SJSA1 (cell line): ENCODE data around the gene GANC. TPM values are rescaled to one million over a fixed set of nuclear protein-coding genes. Genes with fewer than 3 reads are reported as not detected.

Experiments used
- DNase-seq, 2 experiments: peaks; one replicate each; pipeline ENCODE4 v3.0.0-alpha.2; 2015 to 2020; ENCODE audit warnings: low spot score in 2 of 2, low read depth in 1 of 2
- H3K27ac ChIP-seq: fragments of 250-450 bp; sonication (Bioruptor Pico); 2 replicates; pipeline ENCODE4 v1.5.1; 2020; ENCODE audit warnings: mild to moderate bottlenecking, moderate library complexity
- H3K27me3 ChIP-seq: fragments of 250-450 bp; sonication (Bioruptor Pico); replicated peaks from 2 replicates; pipeline ENCODE4 v1.5.1; 2020; ENCODE audit warnings: mild to moderate bottlenecking, moderate library complexity
- H3K36me3 ChIP-seq: fragments of 250-450 bp; sonication (Bioruptor Pico); 2 replicates; pipeline ENCODE4 v1.5.1; 2020; ENCODE audit warnings: mild to moderate bottlenecking
- H3K4me1 ChIP-seq: fragments of 250-450 bp; sonication (Bioruptor Pico); replicated peaks from 2 replicates; pipeline ENCODE4 v1.6.1; 2021; ENCODE audit warnings: mild to moderate bottlenecking
- H3K4me3 ChIP-seq: fragments of 250-450 bp; sonication (Bioruptor Pico); 2 replicates; pipeline ENCODE4 v1.5.1; 2020; ENCODE audit warnings: mild to moderate bottlenecking
- H3K9me3 ChIP-seq: fragments of 250-450 bp; sonication (Bioruptor Pico); replicated peaks from 2 replicates; pipeline ENCODE4 v1.5.1; 2020; ENCODE audit warnings: mild to moderate bottlenecking
- total RNA-seq: library from RNA; depleted of rRNA; stranded (reverse); fragments of >200 nt; shearing (Covaris generic); gene quantifications from 2 replicates; pipeline ENCODE4 v1.2.3, GENCODE V29; 2014

The GANC gene
- total RNA-seq, 1 experiment from 2014 or later, result 19.7 TPM

DNA sequence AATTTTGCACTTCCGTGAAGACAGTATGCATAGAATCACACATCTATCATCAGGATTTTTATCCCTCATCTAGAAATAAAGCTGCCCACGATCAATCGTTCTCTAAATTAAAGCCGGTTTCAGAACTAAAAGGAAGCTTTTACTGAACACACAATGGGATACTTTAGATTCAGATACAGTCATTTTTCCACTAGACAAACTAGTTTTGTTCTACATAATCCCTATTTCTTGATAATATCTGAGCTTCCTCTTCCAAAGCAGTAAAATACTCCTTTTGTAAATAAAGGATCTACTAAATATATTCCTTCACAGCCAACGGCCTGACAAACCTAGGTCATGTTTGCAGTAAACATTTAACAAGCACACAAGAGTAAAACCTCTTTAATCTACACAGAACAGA, 2.0 kb upstream of the GANC start:
- H3K4me1 ChIP-seq, result peaks cover 25% of the 10 kb centered on the region
- H3K9me3 ChIP-seq, result no peaks in the 10 kb centered on the region
- no peak overlapping the region for H3K27ac ChIP-seq
- no peak for DNase-seq
- H3K36me3 ChIP-seq, result peaks cover 39% of the 10 kb centered on the region
- no peak overlapping the region for H3K4me3 ChIP-seq
- H3K27me3 ChIP-seq, result no peaks in the 10 kb centered on the region

DNA sequence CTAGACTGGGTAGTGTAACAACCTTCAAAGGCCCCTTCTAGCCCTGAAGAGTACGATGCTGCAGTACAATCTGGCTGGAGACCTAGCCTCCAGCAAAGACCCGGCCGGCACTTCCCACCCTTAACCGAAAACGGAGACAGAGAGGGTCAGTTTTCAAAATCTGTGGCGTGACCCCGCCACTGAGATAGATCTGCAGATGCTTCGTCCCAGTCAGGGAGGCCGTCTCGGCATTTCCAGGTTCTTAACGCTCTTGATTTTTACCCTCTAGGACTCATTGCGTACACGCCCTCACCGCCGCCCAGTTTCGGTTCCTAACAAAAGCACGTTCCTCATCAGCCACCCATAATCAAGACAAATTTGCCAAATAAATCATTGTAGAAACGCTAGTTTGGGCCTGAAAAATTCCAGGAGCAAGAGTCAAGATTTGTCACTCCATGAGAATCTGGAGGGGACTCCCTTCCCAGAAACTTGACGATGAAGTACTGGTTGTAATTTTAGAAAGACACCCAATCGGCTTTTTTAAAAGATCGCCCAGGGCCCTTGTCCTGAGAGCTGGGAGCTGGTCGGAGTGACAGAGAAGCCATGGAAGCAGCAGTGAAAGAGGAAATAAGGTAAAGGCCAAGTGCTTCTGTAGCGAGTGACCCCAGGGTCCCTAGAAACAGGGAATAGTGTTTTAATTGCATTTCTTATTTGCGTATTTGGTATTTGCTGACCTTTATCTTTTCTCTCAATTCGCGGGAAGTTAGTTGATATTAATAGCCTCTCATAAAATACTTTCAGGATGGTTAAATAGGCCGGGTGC, 1.1 kb downstream of the GANC start:
- peaks cover 10% of the 10 kb centered on the region for H3K36me3 ChIP-seq
- peak overlapping the region; percentile 73 for H3K4me3 ChIP-seq
- peak overlapping the region; percentile 89 for H3K27ac ChIP-seq
- H3K4me1 ChIP-seq, result peaks cover 27% of the 10 kb centered on the region
- H3K9me3 ChIP-seq, result no peaks in the 10 kb centered on the region
- no peaks in the 10 kb centered on the region for H3K27me3 ChIP-seq
- peak; percentile 50 to 76 for DNase-seq

DNA sequence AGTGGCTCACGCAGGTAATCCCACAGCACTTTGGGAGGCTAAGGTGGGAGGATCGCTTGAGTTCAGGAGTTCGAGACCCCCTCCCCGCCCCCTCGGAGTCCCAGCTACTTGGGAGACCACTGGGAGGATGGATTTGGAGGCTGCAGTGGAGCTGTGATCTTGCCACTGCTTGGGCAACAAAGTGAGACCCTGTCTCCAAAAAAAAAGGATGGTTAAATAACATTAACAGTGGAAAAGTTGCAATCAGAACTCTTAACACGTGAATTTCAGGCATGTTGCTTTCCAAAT, 1.6 kb downstream of the GANC start:
- Histone ChIP-seq H3K27ac (peak overlapping the region; percentile 89), H3K4me1 (peaks cover 27% of the 10 kb centered on the region), H3K4me3 (peak overlapping the region; percentile 73), H3K27me3 (no peaks in the 10 kb centered on the region), H3K36me3 (peaks cover 13% of the 10 kb centered on the region), H3K9me3 (no peaks in the 10 kb centered on the region)
- no peak for DNase-seq

- peak overlapping the region; percentile 89; the same call in 1 of the 2 replicates for H3K27ac ChIP-seq
- no peak overlapping the region for H3K4me3 ChIP-seq
- H3K4me1 ChIP-seq, result peaks cover 27% of the 10 kb centered on the region
- no peaks in the 10 kb centered on the region for H3K9me3 ChIP-seq
- peak in 1 of 2 experiments; percentile 15 for DNase-seq
- no peaks in the 10 kb centered on the region for H3K27me3 ChIP-seq
- peaks cover 13% of the 10 kb centered on the region for H3K36me3 ChIP-seq
These were observed 2.9 kb downstream of the GANC start for GRCh38 chr15:42275780-42276391.

GRCh38 chr15:42276762-42277161, 3.8 kb downstream of the GANC start:
- H3K9me3 ChIP-seq, result no peaks in the 10 kb centered on the region
- H3K36me3 ChIP-seq, result peaks cover 9% of the 10 kb centered on the region; the same call in 1 of the 2 replicates
- H3K4me1 ChIP-seq, result peaks cover 23% of the 10 kb centered on the region
- no peak for DNase-seq
- H3K27ac ChIP-seq, result no peak overlapping the region
- H3K4me3 ChIP-seq, result no peak overlapping the region
- no peaks in the 10 kb centered on the region for H3K27me3 ChIP-seq

- H3K4me3 ChIP-seq, result no peak overlapping the region
- H3K9me3 ChIP-seq, result no peaks in the 10 kb centered on the region
- no peaks in the 10 kb centered on the region for H3K27me3 ChIP-seq
- H3K27ac ChIP-seq, result no peak overlapping the region
- H3K36me3 ChIP-seq, result peaks cover 9% of the 10 kb centered on the region; the same call in 1 of the 2 replicates
- peaks cover 18% of the 10 kb centered on the region for H3K4me1 ChIP-seq
- DNase-seq, result no peak
These were observed 6.3 kb downstream of the GANC start for GRCh38 chr15:42279234-42279723.

DNA sequence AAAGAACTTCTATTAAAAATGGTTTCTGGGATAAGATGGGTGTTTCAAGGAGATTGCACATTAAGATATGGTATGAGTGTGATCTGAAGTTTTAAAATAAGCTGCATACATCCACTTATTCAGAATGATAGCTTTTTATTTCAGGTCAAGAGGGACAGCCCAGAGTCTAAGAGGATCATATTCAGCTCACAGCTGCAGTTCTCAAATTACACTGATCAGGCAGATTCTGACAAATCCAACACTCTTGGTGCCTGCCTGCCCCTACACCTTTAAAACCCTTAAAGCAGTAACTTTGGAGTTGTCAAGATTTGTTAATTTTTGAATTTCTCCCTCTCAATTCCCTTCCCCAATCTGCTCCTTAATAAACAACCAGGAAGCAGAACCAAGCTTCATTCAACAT, 9.3 kb downstream of the GANC start:
- Histone ChIP-seq H3K36me3 (peaks cover 9% of the 10 kb centered on the region; the same call in 1 of the 2 replicates), H3K9me3 (no peaks in the 10 kb centered on the region), H3K27me3 (no peaks in the 10 kb centered on the region), H3K4me3 (no peak overlapping the region), H3K4me1 (no peaks in the 10 kb centered on the region), H3K27ac (no peak overlapping the region)
- no peak for DNase-seq

DNA sequence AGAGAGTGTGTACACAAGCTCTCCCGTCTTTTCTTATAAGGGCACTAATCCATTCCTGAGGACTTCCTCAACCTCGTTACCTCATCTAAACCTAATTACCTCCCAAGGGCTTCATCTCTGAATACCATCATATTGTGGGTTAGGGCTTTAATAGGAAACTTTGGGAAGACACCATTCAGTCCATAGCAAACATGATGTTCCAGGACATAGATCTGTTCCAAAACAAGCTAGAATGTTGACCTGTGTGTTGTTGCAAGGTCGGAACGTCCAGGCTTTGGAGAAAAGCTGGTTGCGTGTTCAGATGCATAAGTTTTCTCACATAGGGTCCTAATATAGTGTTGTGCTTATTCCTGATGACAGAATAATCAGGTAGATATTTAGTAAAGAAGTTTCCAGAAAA, 9.9 kb downstream of the GANC start:
- DNase-seq, result no peak
- Histone ChIP-seq H3K9me3 (no peaks in the 10 kb centered on the region), H3K36me3 (peaks cover 9% of the 10 kb centered on the region; the same call in 1 of the 2 replicates), H3K4me1 (no peaks in the 10 kb centered on the region), H3K27ac (no peak overlapping the region), H3K27me3 (no peaks in the 10 kb centered on the region), H3K4me3 (no peak overlapping the region)

DNA sequence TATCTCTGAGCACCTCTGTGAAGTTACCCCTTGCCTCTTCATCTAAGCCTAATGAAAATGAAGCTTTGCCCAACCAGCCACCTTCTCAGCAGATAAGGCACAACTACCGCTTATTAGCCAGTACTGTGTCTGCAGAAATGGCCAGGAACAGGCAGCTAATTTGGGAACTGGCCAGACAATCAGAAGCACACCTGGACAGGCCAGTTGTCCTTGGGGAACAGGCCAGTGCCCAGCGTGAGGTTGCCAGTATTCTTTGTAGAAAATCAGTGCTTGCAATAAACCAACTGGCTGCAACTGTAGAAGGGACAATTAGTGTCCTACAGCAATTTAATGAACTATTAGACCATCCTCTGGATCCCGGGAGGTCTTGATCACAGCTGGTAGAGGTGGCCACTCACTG, 10.7 kb downstream of the GANC start:
- no peak for DNase-seq
- Histone ChIP-seq H3K4me1 (no peaks in the 10 kb centered on the region), H3K4me3 (no peak overlapping the region), H3K36me3 (peaks cover 9% of the 10 kb centered on the region), H3K27me3 (no peaks in the 10 kb centered on the region), H3K9me3 (no peaks in the 10 kb centered on the region), H3K27ac (no peak overlapping the region)

- H3K36me3 ChIP-seq, result peaks cover 12% of the 10 kb centered on the region
- no peak for DNase-seq
- H3K4me3 ChIP-seq, result no peak overlapping the region
- H3K4me1 ChIP-seq, result no peaks in the 10 kb centered on the region
- no peaks in the 10 kb centered on the region for H3K9me3 ChIP-seq
- H3K27ac ChIP-seq, result no peak overlapping the region
- H3K27me3 ChIP-seq, result no peaks in the 10 kb centered on the region
These were observed 11.6 kb downstream of the GANC start for GRCh38 chr15:42284551-42284950.

- Histone ChIP-seq H3K4me1 (no peaks in the 10 kb centered on the region), H3K9me3 (no peaks in the 10 kb centered on the region), H3K27ac (no peak overlapping the region), H3K27me3 (no peaks in the 10 kb centered on the region), H3K4me3 (no peak overlapping the region), H3K36me3 (peaks cover 9% of the 10 kb centered on the region)
- no peak for DNase-seq
These were observed 12.0 kb downstream of the GANC start for GRCh38 chr15:42285034-42285433.

DNA sequence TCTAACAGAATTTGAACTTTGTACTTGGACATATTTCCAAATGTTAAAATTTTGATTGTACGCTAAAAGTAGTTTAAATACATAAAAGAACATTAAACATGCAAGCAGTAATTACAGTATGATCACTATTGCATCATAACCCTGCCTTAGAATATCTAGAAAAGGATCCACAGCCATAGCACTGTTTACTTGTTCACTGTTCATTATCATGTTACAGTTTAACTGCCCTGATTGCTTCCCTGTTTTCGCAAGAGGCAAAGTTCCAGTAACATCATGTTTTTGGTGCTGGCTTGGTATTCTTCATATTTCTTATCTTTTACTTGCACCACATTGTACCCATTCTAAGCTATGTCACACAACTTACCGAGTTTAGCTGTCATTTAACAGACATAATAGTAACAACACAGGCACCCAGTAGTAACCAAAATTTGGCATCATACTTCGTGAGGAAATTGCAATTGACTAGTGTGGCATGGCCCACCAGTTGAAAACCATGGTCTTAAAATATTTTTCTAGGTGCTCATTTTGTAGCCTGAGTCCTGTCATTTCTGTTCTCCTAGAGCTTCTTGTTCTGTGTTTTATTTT, 13.5 kb downstream of the GANC start:
- no peak for DNase-seq
- H3K4me3 ChIP-seq, result no peak overlapping the region
- H3K9me3 ChIP-seq, result no peaks in the 10 kb centered on the region
- H3K36me3 ChIP-seq, result peaks cover 5% of the 10 kb centered on the region
- H3K27me3 ChIP-seq, result no peaks in the 10 kb centered on the region
- no peaks in the 10 kb centered on the region for H3K4me1 ChIP-seq
- no peak overlapping the region for H3K27ac ChIP-seq

DNA sequence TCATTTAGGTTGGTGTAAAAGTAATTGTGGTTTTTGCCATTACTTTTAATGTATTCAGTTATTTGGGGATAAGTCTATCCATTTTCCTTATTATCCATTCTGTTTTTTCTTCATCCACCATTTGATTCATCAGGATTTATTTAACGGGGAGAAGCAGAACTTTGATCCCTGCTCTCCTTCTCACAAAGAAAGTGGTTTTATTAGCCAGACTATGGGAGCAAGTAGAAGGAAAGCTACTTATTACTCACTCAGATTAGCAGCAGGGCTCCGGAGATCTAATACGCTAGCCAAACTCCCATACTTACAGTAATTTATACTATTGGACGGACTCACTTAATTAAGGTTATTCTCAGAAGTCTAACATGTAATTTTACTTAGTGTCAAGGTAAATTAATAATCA, 14.9 kb downstream of the GANC start:
- peaks cover 8% of the 10 kb centered on the region for H3K36me3 ChIP-seq
- H3K27me3 ChIP-seq, result no peaks in the 10 kb centered on the region
- no peak for DNase-seq
- H3K4me3 ChIP-seq, result no peak overlapping the region
- H3K4me1 ChIP-seq, result no peaks in the 10 kb centered on the region
- H3K27ac ChIP-seq, result no peak overlapping the region
- H3K9me3 ChIP-seq, result no peaks in the 10 kb centered on the region

DNA sequence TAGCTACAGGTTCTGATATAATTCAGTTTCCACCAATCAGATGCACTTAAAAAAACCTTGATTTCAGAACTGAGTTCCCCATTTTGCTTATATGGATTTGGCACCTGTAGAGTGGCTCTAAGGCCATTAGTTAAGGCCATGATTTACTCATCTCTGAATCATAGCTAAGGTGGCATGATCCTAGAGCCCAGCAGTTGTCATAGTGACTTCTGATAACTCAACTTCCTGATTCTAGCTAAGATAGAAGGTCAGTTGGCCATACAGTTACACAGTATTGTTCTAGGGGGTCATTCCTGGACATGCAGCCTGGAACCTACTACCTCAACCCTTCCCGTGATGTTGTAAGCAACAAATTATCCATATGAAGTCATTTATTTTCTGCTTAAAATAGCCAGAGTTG, 16.2 kb downstream of the GANC start:
- no peak for DNase-seq
- H3K9me3 ChIP-seq, result no peaks in the 10 kb centered on the region
- no peaks in the 10 kb centered on the region for H3K4me1 ChIP-seq
- no peak overlapping the region for H3K27ac ChIP-seq
- no peak overlapping the region for H3K4me3 ChIP-seq
- no peaks in the 10 kb centered on the region for H3K27me3 ChIP-seq
- H3K36me3 ChIP-seq, result peaks cover 8% of the 10 kb centered on the region
